ENCODE measurements around the gene KCNMB2.

DNA sequence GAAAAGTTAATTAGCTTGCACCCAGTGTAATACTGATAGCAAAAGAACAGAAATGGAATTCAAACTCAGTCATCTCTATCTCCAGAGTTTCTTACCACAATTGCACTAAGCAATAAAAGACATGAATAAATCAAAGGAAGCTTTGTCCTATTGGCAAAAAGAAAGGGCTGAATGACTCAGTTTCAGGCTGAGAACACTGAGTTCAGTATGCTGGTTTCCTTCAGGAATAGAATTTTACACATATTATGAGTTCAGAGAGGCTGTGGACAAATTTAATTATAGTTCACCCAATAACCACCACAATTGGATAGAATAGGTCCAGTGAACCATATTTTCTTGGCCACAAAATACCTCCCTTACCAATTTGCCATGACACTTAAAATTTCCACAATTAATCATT lies 249.7 kb downstream of the KCNMB2 start:
- no peak for TF ChIP-seq POLR2AphosphoS5 (IDR thresholded peaks at IDR 0.05)
- TF ChIP-seq, protein P1, sequence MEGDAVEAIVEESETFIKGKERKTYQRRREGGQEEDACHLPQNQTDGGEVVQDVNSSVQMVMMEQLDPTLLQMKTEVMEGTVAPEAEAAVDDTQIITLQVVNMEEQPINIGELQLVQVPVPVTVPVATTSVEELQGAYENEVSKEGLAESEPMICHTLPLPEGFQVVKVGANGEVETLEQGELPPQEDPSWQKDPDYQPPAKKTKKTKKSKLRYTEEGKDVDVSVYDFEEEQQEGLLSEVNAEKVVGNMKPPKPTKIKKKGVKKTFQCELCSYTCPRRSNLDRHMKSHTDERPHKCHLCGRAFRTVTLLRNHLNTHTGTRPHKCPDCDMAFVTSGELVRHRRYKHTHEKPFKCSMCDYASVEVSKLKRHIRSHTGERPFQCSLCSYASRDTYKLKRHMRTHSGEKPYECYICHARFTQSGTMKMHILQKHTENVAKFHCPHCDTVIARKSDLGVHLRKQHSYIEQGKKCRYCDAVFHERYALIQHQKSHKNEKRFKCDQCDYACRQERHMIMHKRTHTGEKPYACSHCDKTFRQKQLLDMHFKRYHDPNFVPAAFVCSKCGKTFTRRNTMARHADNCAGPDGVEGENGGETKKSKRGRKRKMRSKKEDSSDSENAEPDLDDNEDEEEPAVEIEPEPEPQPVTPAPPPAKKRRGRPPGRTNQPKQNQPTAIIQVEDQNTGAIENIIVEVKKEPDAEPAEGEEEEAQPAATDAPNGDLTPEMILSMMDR (IDR thresholded peaks at IDR 0.05) = no peak
- TF ChIP-seq POLR2A (IDR thresholded peaks at IDR 0.05) = no peak
